Measurements from ENCODE around the gene MAP6. TPM values are rescaled to one million over a fixed set of nuclear protein-coding genes. Genes with fewer than 3 reads are reported as not detected.
A peak's percentile ranks its signal among the peaks of the same experiment; 100 is the strongest.
"Not testable (repeated sequence)": the region's sequence is repeated elsewhere in the genome, so short reads cannot be mapped to it uniquely, and the experiment has no call there.

Gene MAP6
- total RNA-seq, 1 donor from 2014 or later = 6.9 TPM

DNA sequence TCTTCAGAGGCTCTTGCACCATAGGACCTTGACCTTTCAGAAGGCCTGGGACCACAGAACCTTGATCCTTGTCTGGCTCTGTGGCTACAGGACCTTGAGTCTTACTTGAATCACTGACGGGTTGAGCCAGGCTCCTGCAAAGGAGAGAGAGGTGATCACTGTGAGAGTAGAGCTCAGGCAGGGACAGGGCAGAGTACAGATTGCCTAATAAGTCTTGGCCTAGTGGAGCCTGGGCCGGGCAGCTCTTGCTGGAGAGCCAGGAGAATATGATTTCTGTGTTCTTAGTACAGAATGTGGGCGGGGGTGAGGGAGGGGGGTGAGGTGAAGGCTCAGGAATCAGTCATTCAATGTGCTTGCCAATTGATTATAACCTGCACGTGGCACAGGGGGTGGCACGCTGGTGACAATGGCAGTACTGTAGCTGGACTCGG lies 80.8 kb downstream of the MAP6 start:
- no peaks in the 10 kb centered on the region for H3K9me3 ChIP-seq
- TF ChIP-seq POLR2A (IDR thresholded peaks at IDR 0.05) (no peak), POLR2AphosphoS5 (IDR thresholded peaks at IDR 0.05; ENCODE audit: insufficient read depth in 1 of 2, low read depth in 1 of 2) (no peak)
- TF ChIP-seq, protein P1, sequence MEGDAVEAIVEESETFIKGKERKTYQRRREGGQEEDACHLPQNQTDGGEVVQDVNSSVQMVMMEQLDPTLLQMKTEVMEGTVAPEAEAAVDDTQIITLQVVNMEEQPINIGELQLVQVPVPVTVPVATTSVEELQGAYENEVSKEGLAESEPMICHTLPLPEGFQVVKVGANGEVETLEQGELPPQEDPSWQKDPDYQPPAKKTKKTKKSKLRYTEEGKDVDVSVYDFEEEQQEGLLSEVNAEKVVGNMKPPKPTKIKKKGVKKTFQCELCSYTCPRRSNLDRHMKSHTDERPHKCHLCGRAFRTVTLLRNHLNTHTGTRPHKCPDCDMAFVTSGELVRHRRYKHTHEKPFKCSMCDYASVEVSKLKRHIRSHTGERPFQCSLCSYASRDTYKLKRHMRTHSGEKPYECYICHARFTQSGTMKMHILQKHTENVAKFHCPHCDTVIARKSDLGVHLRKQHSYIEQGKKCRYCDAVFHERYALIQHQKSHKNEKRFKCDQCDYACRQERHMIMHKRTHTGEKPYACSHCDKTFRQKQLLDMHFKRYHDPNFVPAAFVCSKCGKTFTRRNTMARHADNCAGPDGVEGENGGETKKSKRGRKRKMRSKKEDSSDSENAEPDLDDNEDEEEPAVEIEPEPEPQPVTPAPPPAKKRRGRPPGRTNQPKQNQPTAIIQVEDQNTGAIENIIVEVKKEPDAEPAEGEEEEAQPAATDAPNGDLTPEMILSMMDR (IDR thresholded peaks at IDR 0.05) = no peak
- H3K4me3 ChIP-seq = no peak overlapping the region
- no peak overlapping the region for H3K27ac ChIP-seq
- H3K4me1 ChIP-seq = peaks cover 17% of the 10 kb centered on the region
- intact Hi-C loops (cut with DNase I) = no loop called here
- no peaks in the 10 kb centered on the region for H3K27me3 ChIP-seq
- no peak for DNase-seq (ENCODE audit: extremely low spot score in 2 of 2)
- no peaks in the 10 kb centered on the region for H3K36me3 ChIP-seq

DNA sequence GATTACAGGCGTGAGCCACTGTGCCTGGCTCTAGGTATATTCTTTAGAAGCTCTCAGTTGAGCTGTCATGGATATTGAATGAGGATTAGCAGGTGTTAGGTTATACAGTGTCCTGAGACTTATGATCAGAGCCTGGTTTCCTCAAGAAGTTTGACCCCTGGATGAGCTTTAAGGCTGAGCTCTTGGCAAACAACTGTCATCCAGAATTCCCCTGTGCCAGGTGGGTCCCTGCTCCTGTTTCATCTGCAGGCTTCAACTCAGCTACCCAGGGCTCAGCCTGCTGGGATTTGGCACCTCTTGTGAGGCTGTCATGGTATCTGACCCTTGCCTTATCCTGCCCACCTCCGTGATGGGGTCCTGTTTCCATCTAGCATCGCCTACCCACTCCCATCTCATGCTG lies 82.4 kb downstream of the MAP6 start:
- no peak overlapping the region for H3K4me3 ChIP-seq
- no peaks in the 10 kb centered on the region for H3K27me3 ChIP-seq
- no peak for TF ChIP-seq POLR2AphosphoS5 (IDR thresholded peaks at IDR 0.05; ENCODE audit: insufficient read depth in 1 of 2, low read depth in 1 of 2)
- TF ChIP-seq, protein P1 (IDR thresholded peaks at IDR 0.05) = no peak
- TF ChIP-seq POLR2A (IDR thresholded peaks at IDR 0.05) = no peak
- intact Hi-C loops (cut with DNase I) = no loop called here
- no peak overlapping the region for H3K27ac ChIP-seq
- DNase-seq (ENCODE audit: extremely low spot score in 2 of 2) = no peak
- H3K4me1 ChIP-seq = peaks cover 30% of the 10 kb centered on the region
- H3K9me3 ChIP-seq = no peaks in the 10 kb centered on the region
- no peaks in the 10 kb centered on the region for H3K36me3 ChIP-seq

DNA sequence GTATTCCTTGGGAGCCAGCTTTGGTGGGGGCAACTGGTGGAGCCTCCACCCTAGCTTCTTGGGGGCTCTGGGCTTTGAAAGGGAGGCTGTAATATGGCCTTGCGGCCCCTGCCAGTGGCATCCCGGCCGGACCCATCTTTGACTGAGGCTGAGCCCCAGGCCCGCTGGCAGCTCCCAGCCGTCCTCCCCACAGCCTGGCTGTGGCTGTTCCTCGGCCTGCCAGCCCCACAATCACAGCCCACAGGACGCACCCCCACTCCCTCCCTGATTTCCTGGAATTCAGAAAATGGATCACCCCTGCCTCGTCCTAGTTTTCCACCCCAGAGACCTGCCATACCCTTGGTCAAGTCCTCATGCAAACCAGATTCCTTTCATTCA lies 83.6 kb downstream of the MAP6 start:
- Histone ChIP-seq H3K27ac (peak overlapping the region; percentile 99), H3K4me3 (no peak overlapping the region), H3K27me3 (no peaks in the 10 kb centered on the region), H3K9me3 (no peaks in the 10 kb centered on the region), H3K36me3 (no peaks in the 10 kb centered on the region), H3K4me1 (peaks cover 30% of the 10 kb centered on the region)
- no peak for TF ChIP-seq POLR2A (IDR thresholded peaks at IDR 0.05)
- TF ChIP-seq, protein P1 (IDR thresholded peaks at IDR 0.05) = no peak
- no peak for TF ChIP-seq POLR2AphosphoS5 (IDR thresholded peaks at IDR 0.05; ENCODE audit: insufficient read depth in 1 of 2, low read depth in 1 of 2)
- intact Hi-C loops (cut with DNase I) = no loop called here
- no peak for DNase-seq (ENCODE audit: extremely low spot score in 2 of 2)

DNA sequence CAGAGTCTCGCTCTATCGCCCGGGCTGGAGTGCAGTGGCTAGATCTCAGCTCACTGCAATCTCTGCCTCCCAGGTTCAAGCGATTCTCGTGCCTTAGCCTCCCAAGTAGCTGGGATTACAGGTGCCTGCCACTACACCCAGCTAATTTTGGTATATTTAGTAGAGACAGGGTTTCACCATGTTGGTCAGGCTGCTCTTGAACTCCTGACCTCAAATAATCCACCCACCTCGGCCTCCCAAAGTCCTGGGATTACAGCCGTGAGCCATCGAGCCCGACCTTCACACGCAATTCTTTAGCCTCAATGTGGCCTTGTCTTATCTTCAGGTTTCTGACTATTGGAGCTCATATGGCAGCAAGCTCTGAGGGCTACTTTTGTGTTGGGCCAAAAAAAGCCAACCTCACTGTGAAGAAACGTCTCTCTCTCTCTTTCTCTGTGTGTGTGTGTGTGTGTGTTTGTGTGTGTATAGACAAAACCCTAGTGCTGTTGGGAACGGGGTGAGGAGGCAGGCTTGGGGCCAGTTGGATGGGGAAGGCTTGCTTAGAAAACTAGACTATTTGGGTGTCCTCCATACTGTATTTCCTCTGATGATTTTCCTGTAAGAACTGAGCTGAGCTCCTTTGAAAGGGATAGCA lies 84.1 kb downstream of the MAP6 start:
- peak overlapping the region; percentile 99 for H3K27ac ChIP-seq

DNA sequence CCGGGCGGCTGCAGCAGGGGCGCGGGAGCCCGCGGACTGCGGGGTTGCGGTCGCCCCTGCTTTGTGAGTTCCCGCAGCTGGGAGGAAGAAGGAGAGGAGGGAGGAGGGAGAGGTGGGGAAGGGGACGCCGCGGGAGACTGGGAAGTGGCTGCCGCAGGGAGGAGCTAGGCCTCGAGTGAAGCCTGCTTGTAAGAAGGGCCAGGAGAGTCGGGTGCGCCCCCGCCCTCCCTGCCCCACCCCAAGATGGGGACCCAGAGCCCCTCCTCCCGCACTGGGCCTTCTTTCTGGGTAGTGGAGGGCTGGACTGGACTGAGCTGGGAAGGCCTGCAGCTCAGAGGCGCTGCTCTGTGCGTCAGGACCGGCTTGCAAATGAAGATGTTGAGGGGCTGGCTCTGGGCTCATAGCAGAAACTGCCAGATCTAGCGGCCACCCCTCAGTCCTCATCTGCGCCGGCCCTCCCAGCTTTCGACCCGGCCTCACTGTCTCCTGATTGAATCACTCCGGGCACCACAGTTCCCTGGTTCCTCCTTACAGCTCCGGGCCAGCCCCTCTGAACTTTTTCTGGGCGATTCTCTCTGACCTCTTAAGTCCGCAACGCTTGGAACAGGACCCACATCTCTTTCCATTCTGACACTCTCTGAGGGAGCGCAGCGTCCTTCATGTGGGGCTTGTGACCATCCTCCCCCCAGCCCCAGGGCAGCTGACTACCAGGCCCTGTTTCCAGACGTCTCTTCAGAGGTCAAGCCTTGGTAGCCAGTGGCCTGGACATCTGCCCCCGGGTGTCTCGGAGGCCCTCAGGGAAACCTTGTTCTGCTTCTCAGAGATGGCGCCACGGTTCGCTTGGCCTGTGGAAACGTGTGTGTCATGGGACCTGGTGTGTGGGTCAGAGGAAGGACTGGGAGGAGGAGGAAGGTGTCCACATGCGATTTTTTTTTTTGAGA lies 84.8 kb downstream of the MAP6 start:
- Histone ChIP-seq H3K9me3 (no peaks in the 10 kb centered on the region), H3K27ac (peak overlapping the region; percentile 99), H3K27me3 (no peaks in the 10 kb centered on the region), H3K4me1 (peaks cover 30% of the 10 kb centered on the region), H3K4me3 (peak overlapping the region; percentile 75), H3K36me3 (no peaks in the 10 kb centered on the region)
- no peak for DNase-seq (ENCODE audit: extremely low spot score in 2 of 2)
- no peak for TF ChIP-seq POLR2A (IDR thresholded peaks at IDR 0.05)
- peak in 1 of 2 donors; percentile 39 for TF ChIP-seq POLR2AphosphoS5 (IDR thresholded peaks at IDR 0.05; ENCODE audit: insufficient read depth in 1 of 2, low read depth in 1 of 2)
- TF ChIP-seq, protein P1 (IDR thresholded peaks at IDR 0.05) = no peak
- intact Hi-C loops (cut with DNase I) = loop anchor here (5.0 kb wide), 1 partner anchor 37 kb away; no protein-coding TSS in a partner anchor

More for the DNA sequence above, 84.1 kb downstream of the MAP6 start:
- H3K9me3 ChIP-seq; H3K27me3 ChIP-seq; H3K36me3 ChIP-seq; H3K4me3 ChIP-seq; DNase-seq (ENCODE audit: extremely low spot score in 2 of 2): not testable (repeated sequence)
- peaks cover 30% of the 10 kb centered on the region for H3K4me1 ChIP-seq
- intact Hi-C loops (cut with DNase I) = loop anchor here (5.0 kb wide), 1 partner anchor 37 kb away; no protein-coding TSS in a partner anchor
